CD4-positive, alpha-beta T cell treated with Interleukin-17A for 4 hours (primary cell): ENCODE results near the gene LRTM1.

Source experiments
- DNase-seq: peaks from one replicate; pipeline ENCODE4 v3.0.0-alpha.2; 2020; ENCODE audit warnings: mixed read lengths

Gene LRTM1

GRCh38 chr3:54889731-54890130, 38.1 kb downstream of the LRTM1 start:
- DNase-seq, result no peak

GRCh38 chr3:54888873-54889272, 39.0 kb downstream of the LRTM1 start:
- no peak for DNase-seq

GRCh38 chr3:54888162-54888561, 39.7 kb downstream of the LRTM1 start:
- no peak for DNase-seq

- DNase-seq, result no peak
Observed at GRCh38 chr3:54882129-54882833, 45.6 kb downstream of the LRTM1 start.

GRCh38 chr3:54878145-54878544, 49.7 kb downstream of the LRTM1 start:
- no peak for DNase-seq

GRCh38 chr3:54877730-54878129, 50.1 kb downstream of the LRTM1 start:
- no peak for DNase-seq

- no peak for DNase-seq
Observed at GRCh38 chr3:54876694-54877093, 51.2 kb downstream of the LRTM1 start.

GRCh38 chr3:54875596-54876268, 52.1 kb downstream of the LRTM1 start:
- no peak for DNase-seq

- no peak for DNase-seq
Observed at GRCh38 chr3:54874816-54875556, 52.9 kb downstream of the LRTM1 start.

- no peak for DNase-seq
Observed at GRCh38 chr3:54873059-54874010, 54.5 kb downstream of the LRTM1 start.

GRCh38 chr3:54871867-54872266, 56.0 kb downstream of the LRTM1 start:
- DNase-seq, result no peak

GRCh38 chr3:54870423-54870822, 57.4 kb downstream of the LRTM1 start:
- DNase-seq, result no peak
